K562 (cell line): ENCODE results near the gene STX1B. TPM values are rescaled to one million over a fixed set of nuclear protein-coding genes. Genes with fewer than 3 reads are reported as not detected.

Experiments
- ARNT ChIP-seq, 2 experiments: fragments of 450-650 bp; IDR thresholded peaks; 2 replicates each; pipeline ENCODE4 v1.6.1; 2016; ENCODE audit warnings: mild to moderate bottlenecking in 1 of 2
- BRF1 ChIP-seq: IDR thresholded peaks from 3 replicates; pipeline ENCODE4 v1.6.1; 2011; ENCODE audit warnings: borderline replicate concordance, mild to moderate bottlenecking; ENCODE audit not compliant: insufficient read length; ENCODE audit errors: extremely low read depth
- FOSL1 ChIP-seq: fragments of 200-800 bp; sonication (Bioruptor generic); conservative IDR thresholded peaks from 2 replicates; pipeline ENCODE4 v1.6.1; 2016; ENCODE audit warnings: missing genetic modification characterization, missing compliant biosample characterization
- GATAD2B ChIP-seq: fragments of 450-650 bp; IDR thresholded peaks from 2 replicates; pipeline ENCODE4 v1.6.1; 2017; ENCODE audit warnings: mild to moderate bottlenecking, borderline replicate concordance
- GTF2F1 ChIP-seq: IDR thresholded peaks from 2 replicates; pipeline ENCODE4 v1.6.1; 2011; ENCODE audit warnings: low read depth, low read length, improper control_type of control experiment
- HMG20B ChIP-seq: fragments of 250-450 bp; sonication (Bioruptor Pico); IDR thresholded peaks from 2 replicates; pipeline ENCODE4 v1.5.0; 2021; ENCODE audit warnings: mild to moderate bottlenecking
- KDM1A ChIP-seq, 2 experiments: fragments of 450-650 bp; IDR thresholded peaks; 2 replicates each; pipeline ENCODE4 v1.6.1; 2016; ENCODE audit warnings: mild to moderate bottlenecking in 2 of 2
- LCOR ChIP-seq: sonication (generic); formaldehyde crosslinking; IDR thresholded peaks from 2 replicates; pipeline ENCODE4 v1.8.0; 2022; ENCODE audit warnings: mild to moderate bottlenecking, missing genetic modification reagents
- MAFG ChIP-seq: fragments of 450-650 bp; conservative IDR thresholded peaks from 2 replicates; pipeline ENCODE4 v1.6.1; 2016; ENCODE audit warnings: missing genetic modification characterization, missing compliant biosample characterization
- MAFK ChIP-seq: IDR thresholded peaks from 2 replicates; pipeline ENCODE4 v1.6.1; 2011; ENCODE audit warnings: low read length, improper control_type of control experiment
- MTA3 ChIP-seq: fragments of 450-650 bp; formaldehyde crosslinking; IDR thresholded peaks from 2 replicates; pipeline ENCODE4 v1.6.1; 2017; ENCODE audit warnings: mild to moderate bottlenecking, borderline replicate concordance
- MXI1 ChIP-seq: IDR thresholded peaks from 2 replicates; pipeline ENCODE4 v1.6.1; 2011; ENCODE audit warnings: low read depth, mild to moderate bottlenecking, improper control_type of control experiment, low read length
- MYC ChIP-seq, 2 experiments: fragments of 250-450 bp in 1 of 2; sonication (Bioruptor Pico) in 1 of 2; IDR thresholded peaks; 2 replicates each; pipeline versions ENCODE4 v1.5.1 to v1.6.1; 2012 to 2021; ENCODE audit warnings: low read depth in 2 of 2, borderline replicate concordance in 1 of 2, improper control_type of control experiment in 1 of 2, low read length in 1 of 2, mild to moderate bottlenecking in 1 of 2, moderate library complexity in 1 of 2
- NR3C1 ChIP-seq: sonication (generic); formaldehyde crosslinking; IDR thresholded peaks from 2 replicates; pipeline ENCODE4 v1.8.1; 2022; ENCODE audit warnings: missing genetic modification reagents
- OTX1 ChIP-seq: fragments of 450-650 bp; formaldehyde crosslinking; IDR thresholded peaks from 2 replicates; pipeline ENCODE4 v1.4.0; 2022; ENCODE audit warnings: mild to moderate bottlenecking
- POLR2AphosphoS2 ChIP-seq: IDR thresholded peaks from 2 replicates; pipeline ENCODE4 v1.6.1; 2012; ENCODE audit warnings: low read length, improper control_type of control experiment
- RAD21 ChIP-seq, 2 experiments: fragments of 250-450 bp in 1 of 2; fragments of 450-650 bp in 1 of 2; sonication (Bioruptor Pico) in 1 of 2; formaldehyde crosslinking in 1 of 2; IDR thresholded peaks in 1 of 2; conservative IDR thresholded peaks in 1 of 2; 2 replicates each; pipeline versions ENCODE4 v1.4.0 to v1.8.0; 2020 to 2022; ENCODE audit warnings: mild to moderate bottlenecking in 2 of 2, moderate library complexity in 1 of 2
- SIN3A ChIP-seq, 2 experiments: fragments of 150-350 bp in 1 of 2; IDR thresholded peaks; 2 replicates each; pipeline ENCODE4 v1.6.1; 2011 to 2016; ENCODE audit warnings: borderline replicate concordance in 2 of 2, low read depth in 2 of 2, low read length in 2 of 2, mild to moderate bottlenecking in 2 of 2, moderate library complexity in 2 of 2; ENCODE audit not compliant: control insufficient read depth in 1 of 2
- TEAD2 ChIP-seq: fragments of 450-650 bp; IDR thresholded peaks from 2 replicates; pipeline ENCODE4 v1.6.1; 2016; ENCODE audit warnings: missing genetic modification characterization, control low read depth, missing compliant biosample characterization
- TRIM28 ChIP-seq: fragments of 450-650 bp; IDR thresholded peaks from 2 replicates; pipeline ENCODE4 v1.6.1; 2017
- polyA plus RNA-seq, 8 experiments: library from polyadenylated mRNA; depleted of rRNA in 4 of 8; stranded (reverse) in 5 of 8; unstranded in 3 of 8; fragments of >200 nt; fragmentation: Nextera tagmentation in 2 of 8; fragmentation: Illumina TruSeq in 1 of 8; extraction: Ambion mirVana in 2 of 8; extraction: Trizol in 1 of 8; gene quantifications; 2 replicates each; pipeline versions ENCODE4 v1.2.1 to v1.2.3, GENCODE V29; 2011 to 2014; ENCODE audit warnings: inconsistent platforms in 1 of 8, missing spikeins in 1 of 8
- total RNA-seq, 7 experiments: library from RNA; depleted of rRNA in 6 of 7; stranded (reverse); fragments of >200 nt in 6 of 7; fragmentation: Illumina TruSeq in 2 of 7; extraction: Trizol in 2 of 7; gene quantifications; 2 replicates each; pipeline versions ENCODE4 v1.2.1 to v1.2.3, GENCODE V29; 2011 to 2021; ENCODE audit warnings: low replicate concordance in 1 of 7
- TF ChIP-seq, protein P1 (sequence below): fragments of 250-450 bp; sonication (Bioruptor Pico); IDR thresholded peaks from 2 replicates; pipeline ENCODE4 v1.4.0; 2020; ENCODE audit warnings: mild to moderate bottlenecking, moderate library complexity
- TF ChIP-seq, protein P2 (sequence below): sonication (generic); formaldehyde crosslinking; IDR thresholded peaks from 2 replicates; pipeline ENCODE4 v1.8.0; 2022; ENCODE audit warnings: mild to moderate bottlenecking, missing genetic modification reagents
- TF ChIP-seq, protein P3 (sequence below): fragments of 250-450 bp; sonication (Bioruptor Pico); IDR thresholded peaks from 2 replicates; pipeline ENCODE4 v1.5.0; 2021

STX1B gene
- total and polyA plus RNA-seq, 9 of the 15 experiments (the other 6 are each of a cell fraction or from before 2014, with no cell fraction given), result 0.07 to 2.5 (median 0.86) TPM

DNA sequence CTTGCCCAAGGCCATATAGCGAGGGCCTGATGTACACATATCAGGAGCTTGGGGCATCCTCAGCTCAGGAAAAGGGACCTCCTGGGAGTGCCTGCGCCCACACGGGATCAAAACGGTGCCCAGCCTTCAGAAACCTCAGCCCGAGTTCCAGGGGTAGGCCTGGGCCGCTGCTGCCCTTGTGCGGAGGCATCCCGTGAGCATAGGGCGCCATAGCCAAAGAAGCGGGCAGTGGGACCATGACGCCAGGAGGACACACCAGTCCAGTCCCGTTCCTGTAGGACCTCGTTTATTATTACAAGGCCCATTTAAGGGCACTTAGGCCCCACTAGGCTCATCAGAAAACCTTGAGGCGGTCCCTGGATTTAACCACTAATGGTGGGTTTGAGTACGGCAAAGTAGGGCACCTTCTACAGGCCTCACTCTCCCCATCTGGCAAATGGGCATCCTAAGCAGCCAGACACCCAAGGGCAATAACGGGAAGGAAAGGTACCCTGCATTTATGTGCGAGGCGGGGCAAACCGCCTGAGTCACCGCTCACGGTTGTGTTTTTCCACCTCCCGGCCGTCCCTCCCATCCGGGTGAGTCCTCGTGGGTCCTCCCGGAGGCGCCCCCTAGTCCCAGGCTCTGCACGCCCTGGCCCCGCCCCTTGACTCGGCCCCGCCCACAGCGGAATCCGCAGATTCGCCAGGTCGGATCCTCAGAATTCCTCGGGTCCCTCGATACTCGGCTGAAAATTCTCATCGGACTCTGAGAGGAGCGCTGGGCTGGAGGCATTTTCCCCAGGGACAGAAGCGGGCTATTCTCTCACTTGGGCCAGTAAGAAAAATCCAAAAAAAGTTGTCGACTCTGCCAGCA is 53.6 kb downstream of the STX1B start (continued):
- 0 out of 2 replicates have a peak, but pooled peaks have one; percentile 52 for TF ChIP-seq TEAD2 (tag)
- TF ChIP-seq KDM1A (IDR thresholded peaks at IDR 0.05), result peak; percentile 88 to 97
- TF ChIP-seq GATAD2B, result peak; percentile 26; the same call in 1 of the 2 replicates
- TF ChIP-seq TRIM28, result peak; percentile 30; the same call in 1 of the 2 replicates
- no peak for TF ChIP-seq BRF1
- TF ChIP-seq GTF2F1, result 0 out of 2 replicates have a peak, but pooled peaks have one; percentile 29
- TF ChIP-seq MYC (IDR thresholded peaks at IDR 0.05; ENCODE audit: low read depth, low read length), result peak; percentile 84; the same call in 1 of the 2 replicates
- TF ChIP-seq MYC (CRISPR knock-in tag; IDR thresholded peaks at IDR 0.05; ENCODE audit: borderline replicate concordance, low read depth), result no peak; the same call in 1 of the 2 replicates
- TF ChIP-seq, protein P1, sequence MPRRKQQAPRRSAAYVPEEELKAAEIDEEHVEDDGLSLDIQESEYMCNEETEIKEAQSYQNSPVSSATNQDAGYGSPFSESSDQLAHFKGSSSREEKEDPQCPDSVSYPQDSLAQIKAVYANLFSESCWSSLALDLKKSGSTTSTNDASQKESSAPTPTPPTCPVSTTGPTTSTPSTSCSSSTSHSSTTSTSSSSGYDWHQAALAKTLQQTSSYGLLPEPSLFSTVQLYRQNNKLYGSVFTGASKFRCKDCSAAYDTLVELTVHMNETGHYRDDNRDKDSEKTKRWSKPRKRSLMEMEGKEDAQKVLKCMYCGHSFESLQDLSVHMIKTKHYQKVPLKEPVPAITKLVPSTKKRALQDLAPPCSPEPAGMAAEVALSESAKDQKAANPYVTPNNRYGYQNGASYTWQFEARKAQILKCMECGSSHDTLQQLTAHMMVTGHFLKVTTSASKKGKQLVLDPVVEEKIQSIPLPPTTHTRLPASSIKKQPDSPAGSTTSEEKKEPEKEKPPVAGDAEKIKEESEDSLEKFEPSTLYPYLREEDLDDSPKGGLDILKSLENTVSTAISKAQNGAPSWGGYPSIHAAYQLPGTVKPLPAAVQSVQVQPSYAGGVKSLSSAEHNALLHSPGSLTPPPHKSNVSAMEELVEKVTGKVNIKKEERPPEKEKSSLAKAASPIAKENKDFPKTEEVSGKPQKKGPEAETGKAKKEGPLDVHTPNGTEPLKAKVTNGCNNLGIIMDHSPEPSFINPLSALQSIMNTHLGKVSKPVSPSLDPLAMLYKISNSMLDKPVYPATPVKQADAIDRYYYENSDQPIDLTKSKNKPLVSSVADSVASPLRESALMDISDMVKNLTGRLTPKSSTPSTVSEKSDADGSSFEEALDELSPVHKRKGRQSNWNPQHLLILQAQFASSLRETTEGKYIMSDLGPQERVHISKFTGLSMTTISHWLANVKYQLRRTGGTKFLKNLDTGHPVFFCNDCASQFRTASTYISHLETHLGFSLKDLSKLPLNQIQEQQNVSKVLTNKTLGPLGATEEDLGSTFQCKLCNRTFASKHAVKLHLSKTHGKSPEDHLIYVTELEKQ (CRISPR knock-in tag), result no peak
- peak; percentile 61; the same call in 1 of the 2 replicates for TF ChIP-seq MXI1
- TF ChIP-seq, protein P2, sequence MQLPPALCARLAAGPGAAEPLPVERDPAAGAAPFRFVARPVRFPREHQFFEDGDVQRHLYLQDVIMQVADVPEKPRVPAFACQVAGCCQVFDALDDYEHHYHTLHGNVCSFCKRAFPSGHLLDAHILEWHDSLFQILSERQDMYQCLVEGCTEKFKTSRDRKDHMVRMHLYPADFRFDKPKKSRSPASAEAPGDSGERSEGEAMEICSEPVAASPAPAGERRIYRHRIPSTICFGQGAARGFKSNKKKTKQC, result peak; percentile 47; the same call in 1 of the 2 replicates
- TF ChIP-seq FOSL1, result peak; percentile 37
- TF ChIP-seq ARNT (IDR thresholded peaks at IDR 0.05), result peak in 1 of 2 experiments; percentile 21; a peak in 2 of 4 replicates
- 0 out of 2 replicates have a peak, but pooled peaks have one; percentile 6 for TF ChIP-seq MAFG (tag)
- peak; percentile 80 for TF ChIP-seq MTA3
- peak; percentile 43; the same call in 1 of the 2 replicates for TF ChIP-seq OTX1
- peak; percentile 18; the same call in 1 of the 2 replicates for TF ChIP-seq MAFK
- TF ChIP-seq HMG20B (CRISPR knock-in tag), result peak; percentile 13; the same call in 1 of the 2 replicates
- peak; percentile 91; the same call in 1 of the 2 replicates for TF ChIP-seq POLR2AphosphoS2
- TF ChIP-seq, protein P3, sequence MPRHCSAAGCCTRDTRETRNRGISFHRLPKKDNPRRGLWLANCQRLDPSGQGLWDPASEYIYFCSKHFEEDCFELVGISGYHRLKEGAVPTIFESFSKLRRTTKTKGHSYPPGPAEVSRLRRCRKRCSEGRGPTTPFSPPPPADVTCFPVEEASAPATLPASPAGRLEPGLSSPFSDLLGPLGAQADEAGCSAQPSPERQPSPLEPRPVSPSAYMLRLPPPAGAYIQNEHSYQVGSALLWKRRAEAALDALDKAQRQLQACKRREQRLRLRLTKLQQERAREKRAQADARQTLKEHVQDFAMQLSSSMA (CRISPR knock-in tag), result 0 out of 2 replicates have a peak, but pooled peaks have one; percentile 17
- no peak for TF ChIP-seq NR3C1 (CRISPR knock-in tag)
- peak in 1 of 2 experiments; percentile 32; a peak in 1 of 4 replicates for TF ChIP-seq RAD21 (CRISPR knock-in tag; conservative IDR thresholded peaks at IDR 0.05 in 1 of 2, IDR thresholded peaks at IDR 0.05 in 1 of 2)
- no peak for TF ChIP-seq SIN3A (IDR thresholded peaks at IDR 0.05; ENCODE audit: borderline replicate concordance in 2 of 2, control insufficient read depth in 1 of 2, low read depth in 2 of 2, low read length in 2 of 2)
- TF ChIP-seq LCOR (CRISPR knock-in tag), result no peak
